ENCODE data around the gene TMEM184C. TPM values are rescaled to one million over a fixed set of nuclear protein-coding genes. Genes with fewer than 3 reads are reported as not detected.
A peak's percentile ranks its signal among the peaks of the same experiment; 100 is the strongest.

TMEM184C gene
- total and polyA plus RNA-seq, 2 experiments from 2014 or later: 15.1 to 42.2 TPM

DNA sequence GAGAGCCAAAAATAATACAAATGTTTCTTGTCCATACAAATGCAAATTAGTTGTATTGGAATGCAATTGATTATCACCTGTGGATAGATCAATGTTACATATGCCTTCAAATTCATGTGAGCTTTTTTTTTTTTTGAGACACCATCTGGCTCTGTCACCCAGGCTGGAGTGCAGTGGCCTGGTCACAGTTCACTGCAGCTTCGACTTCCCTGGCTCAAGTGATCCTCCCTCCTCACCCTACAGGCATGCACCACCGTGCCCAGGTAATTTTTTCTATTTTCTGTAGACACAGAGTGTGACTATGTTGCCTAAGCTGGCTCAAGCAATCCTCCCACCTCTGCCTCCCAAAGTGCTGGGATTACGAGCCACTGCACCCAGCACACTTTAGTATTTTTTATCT is 38.6 kb upstream of the TMEM184C start:
- Histone ChIP-seq H3K27ac (ENCODE audit: low read depth) (no peak overlapping the region), H3K36me3 (ENCODE audit: insufficient read depth) (no peaks in the 10 kb centered on the region), H3K27me3 (ENCODE audit: insufficient read depth) (no peaks in the 10 kb centered on the region), H3K79me2 (replicated peaks; ENCODE audit: insufficient read depth) (no peaks in the 10 kb centered on the region), H3K4me3 (no peak overlapping the region), H3K4me1 (ENCODE audit: insufficient read depth) (no peaks in the 10 kb centered on the region), H3F3A (replicated peaks; ENCODE audit: low read depth) (no peaks in the 10 kb centered on the region), H3K4me2 (no peak overlapping the region), H4K20me1 (replicated peaks; ENCODE audit: insufficient read depth) (no peaks in the 10 kb centered on the region), H2AFZ (no peak overlapping the region), H3K9me2 (ENCODE audit: insufficient read depth) (peaks cover 6% of the 10 kb centered on the region; the same call in 1 of the 2 replicates)
- Mint-ChIP-seq H3K9me3 (no peaks in the 10 kb centered on the region; the same call in 2 of the 3 replicates), H3K4me1 (no peaks in the 10 kb centered on the region; the same call in 2 of the 3 replicates), H3K4me3 (no peak overlapping the region), H3K27ac (peak overlapping the region; percentile 66; the same call in 1 of the 2 replicates), H3K27me3 (ENCODE audit: insufficient read depth, low read depth, poor library complexity) (no peaks in the 10 kb centered on the region), H3K36me3 (ENCODE audit: low read depth) (no peaks in the 10 kb centered on the region)
- DNase-seq (ENCODE audit: low spot score) (no peak), ATAC-seq (no peak)
- TF ChIP-seq ZNF114 (CRISPR knock-in tag; IDR thresholded peaks at IDR 0.05) (no peak), EZH2 (IDR thresholded peaks at IDR 0.05; ENCODE audit: low read depth, unreplicated experiment) (no peak), CREB1 (CRISPR knock-in tag; IDR thresholded peaks at IDR 0.05; ENCODE audit: low read depth) (no peak), EZH2phosphoT487 (IDR thresholded peaks at IDR 0.05; ENCODE audit: unreplicated experiment) (no peak), POLR2AphosphoS5 (IDR thresholded peaks at IDR 0.05; ENCODE audit: low read depth) (no peak), NANOG (IDR thresholded peaks at IDR 0.05; ENCODE audit: borderline replicate concordance) (no peak), JUNB (IDR thresholded peaks at IDR 0.05; ENCODE audit: unreplicated experiment) (no peak), ZNF331 (CRISPR knock-in tag; IDR thresholded peaks at IDR 0.05; ENCODE audit: low read depth) (no peak), STAT1 (IDR thresholded peaks at IDR 0.05; ENCODE audit: unreplicated experiment) (no peak)
- TF ChIP-seq, protein P1, sequence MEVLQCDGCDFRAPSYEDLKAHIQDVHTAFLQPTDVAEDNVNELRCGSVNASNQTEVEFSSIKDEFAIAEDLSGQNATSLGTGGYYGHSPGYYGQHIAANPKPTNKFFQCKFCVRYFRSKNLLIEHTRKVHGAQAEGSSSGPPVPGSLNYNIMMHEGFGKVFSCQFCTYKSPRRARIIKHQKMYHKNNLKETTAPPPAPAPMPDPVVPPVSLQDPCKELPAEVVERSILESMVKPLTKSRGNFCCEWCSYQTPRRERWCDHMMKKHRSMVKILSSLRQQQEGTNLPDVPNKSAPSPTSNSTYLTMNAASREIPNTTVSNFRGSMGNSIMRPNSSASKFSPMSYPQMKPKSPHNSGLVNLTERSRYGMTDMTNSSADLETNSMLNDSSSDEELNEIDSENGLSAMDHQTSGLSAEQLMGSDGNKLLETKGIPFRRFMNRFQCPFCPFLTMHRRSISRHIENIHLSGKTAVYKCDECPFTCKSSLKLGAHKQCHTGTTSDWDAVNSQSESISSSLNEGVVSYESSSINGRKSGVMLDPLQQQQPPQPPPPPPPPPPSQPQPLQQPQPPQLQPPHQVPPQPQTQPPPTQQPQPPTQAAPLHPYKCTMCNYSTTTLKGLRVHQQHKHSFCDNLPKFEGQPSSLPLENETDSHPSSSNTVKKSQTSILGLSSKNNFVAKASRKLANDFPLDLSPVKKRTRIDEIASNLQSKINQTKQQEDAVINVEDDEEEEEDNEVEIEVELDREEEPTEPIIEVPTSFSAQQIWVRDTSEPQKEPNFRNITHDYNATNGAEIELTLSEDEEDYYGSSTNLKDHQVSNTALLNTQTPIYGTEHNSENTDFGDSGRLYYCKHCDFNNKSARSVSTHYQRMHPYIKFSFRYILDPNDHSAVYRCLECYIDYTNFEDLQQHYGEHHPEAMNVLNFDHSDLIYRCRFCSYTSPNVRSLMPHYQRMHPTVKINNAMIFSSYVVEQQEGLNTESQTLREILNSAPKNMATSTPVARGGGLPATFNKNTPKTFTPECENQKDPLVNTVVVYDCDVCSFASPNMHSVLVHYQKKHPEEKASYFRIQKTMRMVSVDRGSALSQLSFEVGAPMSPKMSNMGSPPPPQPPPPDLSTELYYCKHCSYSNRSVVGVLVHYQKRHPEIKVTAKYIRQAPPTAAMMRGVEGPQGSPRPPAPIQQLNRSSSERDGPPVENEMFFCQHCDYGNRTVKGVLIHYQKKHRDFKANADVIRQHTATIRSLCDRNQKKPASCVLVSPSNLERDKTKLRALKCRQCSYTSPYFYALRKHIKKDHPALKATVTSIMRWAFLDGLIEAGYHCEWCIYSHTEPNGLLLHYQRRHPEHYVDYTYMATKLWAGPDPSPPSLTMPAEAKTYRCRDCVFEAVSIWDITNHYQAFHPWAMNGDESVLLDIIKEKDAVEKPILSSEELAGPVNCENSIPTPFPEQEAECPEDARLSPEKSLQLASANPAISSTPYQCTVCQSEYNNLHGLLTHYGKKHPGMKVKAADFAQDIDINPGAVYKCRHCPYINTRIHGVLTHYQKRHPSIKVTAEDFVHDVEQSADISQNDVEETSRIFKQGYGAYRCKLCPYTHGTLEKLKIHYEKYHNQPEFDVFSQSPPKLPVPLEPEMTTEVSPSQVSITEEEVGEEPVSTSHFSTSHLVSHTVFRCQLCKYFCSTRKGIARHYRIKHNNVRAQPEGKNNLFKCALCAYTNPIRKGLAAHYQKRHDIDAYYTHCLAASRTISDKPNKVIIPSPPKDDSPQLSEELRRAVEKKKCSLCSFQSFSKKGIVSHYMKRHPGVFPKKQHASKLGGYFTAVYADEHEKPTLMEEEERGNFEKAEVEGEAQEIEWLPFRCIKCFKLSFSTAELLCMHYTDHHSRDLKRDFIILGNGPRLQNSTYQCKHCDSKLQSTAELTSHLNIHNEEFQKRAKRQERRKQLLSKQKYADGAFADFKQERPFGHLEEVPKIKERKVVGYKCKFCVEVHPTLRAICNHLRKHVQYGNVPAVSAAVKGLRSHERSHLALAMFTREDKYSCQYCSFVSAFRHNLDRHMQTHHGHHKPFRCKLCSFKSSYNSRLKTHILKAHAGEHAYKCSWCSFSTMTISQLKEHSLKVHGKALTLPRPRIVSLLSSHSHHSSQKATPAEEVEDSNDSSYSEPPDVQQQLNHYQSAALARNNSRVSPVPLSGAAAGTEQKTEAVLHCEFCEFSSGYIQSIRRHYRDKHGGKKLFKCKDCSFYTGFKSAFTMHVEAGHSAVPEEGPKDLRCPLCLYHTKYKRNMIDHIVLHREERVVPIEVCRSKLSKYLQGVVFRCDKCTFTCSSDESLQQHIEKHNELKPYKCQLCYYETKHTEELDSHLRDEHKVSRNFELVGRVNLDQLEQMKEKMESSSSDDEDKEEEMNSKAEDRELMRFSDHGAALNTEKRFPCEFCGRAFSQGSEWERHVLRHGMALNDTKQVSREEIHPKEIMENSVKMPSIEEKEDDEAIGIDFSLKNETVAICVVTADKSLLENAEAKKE (CRISPR knock-in tag; IDR thresholded peaks at IDR 0.05): no peak
- TF ChIP-seq, protein P2, sequence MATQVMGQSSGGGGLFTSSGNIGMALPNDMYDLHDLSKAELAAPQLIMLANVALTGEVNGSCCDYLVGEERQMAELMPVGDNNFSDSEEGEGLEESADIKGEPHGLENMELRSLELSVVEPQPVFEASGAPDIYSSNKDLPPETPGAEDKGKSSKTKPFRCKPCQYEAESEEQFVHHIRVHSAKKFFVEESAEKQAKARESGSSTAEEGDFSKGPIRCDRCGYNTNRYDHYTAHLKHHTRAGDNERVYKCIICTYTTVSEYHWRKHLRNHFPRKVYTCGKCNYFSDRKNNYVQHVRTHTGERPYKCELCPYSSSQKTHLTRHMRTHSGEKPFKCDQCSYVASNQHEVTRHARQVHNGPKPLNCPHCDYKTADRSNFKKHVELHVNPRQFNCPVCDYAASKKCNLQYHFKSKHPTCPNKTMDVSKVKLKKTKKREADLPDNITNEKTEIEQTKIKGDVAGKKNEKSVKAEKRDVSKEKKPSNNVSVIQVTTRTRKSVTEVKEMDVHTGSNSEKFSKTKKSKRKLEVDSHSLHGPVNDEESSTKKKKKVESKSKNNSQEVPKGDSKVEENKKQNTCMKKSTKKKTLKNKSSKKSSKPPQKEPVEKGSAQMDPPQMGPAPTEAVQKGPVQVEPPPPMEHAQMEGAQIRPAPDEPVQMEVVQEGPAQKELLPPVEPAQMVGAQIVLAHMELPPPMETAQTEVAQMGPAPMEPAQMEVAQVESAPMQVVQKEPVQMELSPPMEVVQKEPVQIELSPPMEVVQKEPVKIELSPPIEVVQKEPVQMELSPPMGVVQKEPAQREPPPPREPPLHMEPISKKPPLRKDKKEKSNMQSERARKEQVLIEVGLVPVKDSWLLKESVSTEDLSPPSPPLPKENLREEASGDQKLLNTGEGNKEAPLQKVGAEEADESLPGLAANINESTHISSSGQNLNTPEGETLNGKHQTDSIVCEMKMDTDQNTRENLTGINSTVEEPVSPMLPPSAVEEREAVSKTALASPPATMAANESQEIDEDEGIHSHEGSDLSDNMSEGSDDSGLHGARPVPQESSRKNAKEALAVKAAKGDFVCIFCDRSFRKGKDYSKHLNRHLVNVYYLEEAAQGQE (IDR thresholded peaks at IDR 0.05; ENCODE audit: unreplicated experiment): no peak
